BJ (cell line): ENCODE results near the gene LIN7B. TPM values are rescaled to one million over a fixed set of nuclear protein-coding genes. Genes with fewer than 3 reads are reported as not detected.

Experiments
- CTCF ChIA-PET: fragments of 350-600 bp; formaldehyde crosslinking; extraction: SDS; loops from one replicate; lab custom pipeline; 2021; ENCODE audit warnings: antibody characterized with exemption, inconsistent platforms; lab: Yijun Ruan, JAX
- POLR2A ChIA-PET: fragments of 300-600 bp; sonication (Branson Sonifier 250); formaldehyde crosslinking; extraction: SDS; loops from one replicate; lab custom pipeline; 2021; ENCODE audit warnings: antibody characterized with exemption; lab: Charles Lee
- DNase-seq: peaks from one replicate; pipeline ENCODE4 v3.0.0-alpha.2; 2011; ENCODE audit warnings: low read depth
- H3K27me3 ChIP-seq: 2 replicates; pipeline ENCODE4 v1.6.0; 2011; ENCODE audit warnings: low read length; ENCODE audit not compliant: control insufficient read depth, insufficient read depth
- H3K36me3 ChIP-seq: 2 replicates; pipeline ENCODE4 v1.5.1; 2011; ENCODE audit warnings: low read length; ENCODE audit not compliant: control insufficient read depth, insufficient read depth
- H3K4me3 ChIP-seq: 2 replicates; pipeline ENCODE4 v1.5.1; 2011; ENCODE audit warnings: low read depth, mild to moderate bottlenecking, control low read depth, low read length
- CTCF ChIP-seq: IDR thresholded peaks from 2 replicates; pipeline ENCODE4 v1.5.1; 2011; ENCODE audit warnings: low read depth, mild to moderate bottlenecking, control low read depth, inconsistent platforms, low read length, moderate library complexity; ENCODE audit not compliant: insufficient read depth
- polyA plus RNA-seq: library from polyadenylated mRNA; depleted of rRNA; stranded (reverse); fragments of >200 nt; gene quantifications from 2 replicates; pipeline ENCODE4 v1.2.3, GENCODE V29; 2011

The LIN7B gene
- polyA plus RNA-seq, 1 experiment: 9.4 TPM

- POLR2A ChIA-PET: no interaction called here
- H3K4me3 ChIP-seq: no peak overlapping the region
- CTCF ChIA-PET: interaction anchor here (1.0 to 1.4 kb wide), 4 partner anchors 11 to 108 kb away, joined by 3 to 4 read pairs (median 4); no protein-coding TSS in a partner anchor
- DNase-seq: no peak
- H3K36me3 ChIP-seq: no peaks in the 10 kb centered on the region
- TF ChIP-seq CTCF: no peak
- H3K27me3 ChIP-seq: peaks cover 4% of the 10 kb centered on the region; the same call in 1 of the 2 replicates
Observed at GRCh38 chr19:49116544-49116943, 2.4 kb downstream of the LIN7B start.

- ChIA-PET POLR2A (no interaction called here), CTCF (interaction anchor here (0.9 to 2.0 kb wide), 7 partner anchors 10 to 91 kb away, joined by 3 to 6 read pairs (median 4); no protein-coding TSS in a partner anchor)
- H3K4me3 ChIP-seq: peak overlapping the region; percentile 92
- no peak for DNase-seq
- peaks cover 4% of the 10 kb centered on the region; the same call in 1 of the 2 replicates for H3K27me3 ChIP-seq
- H3K36me3 ChIP-seq: no peaks in the 10 kb centered on the region
- no peak for TF ChIP-seq CTCF
Observed at GRCh38 chr19:49117677-49118564, 3.8 kb downstream of the LIN7B start.

- DNase-seq: no peak
- POLR2A ChIA-PET: no interaction called here
- peak; percentile 19; the same call in 1 of the 2 replicates for TF ChIP-seq CTCF
- H3K4me3 ChIP-seq: peak within 1 kb of the TSS; percentile 92
- CTCF ChIA-PET: interaction anchor here (1.8 to 2.0 kb wide), 2 partner anchors 11 to 12 kb away, joined by 4 to 6 read pairs; no protein-coding TSS in a partner anchor
- peaks cover 4% of the 10 kb centered on the region; the same call in 1 of the 2 replicates for H3K27me3 ChIP-seq
- H3K36me3 ChIP-seq: no peaks in the 10 kb centered on the region
Observed at GRCh38 chr19:49118565-49119410, 4.6 kb downstream of the LIN7B start, which contains the start of gene C19orf73. Gene C19orf73 (minus strand): TSS chr19:49119143. CDS start chr19:49119022, 121 bp downstream.

GRCh38 chr19:49119411-49120324, 5.5 kb downstream of the LIN7B start, which contains the start of gene PPFIA3:
Gene PPFIA3 (plus strand): TSS chr19:49119544. CDS start chr19:49127874, 8,330 bp downstream.
- DNase-seq: no peak
- Histone ChIP-seq H3K4me3 (peak within 1 kb of the TSS; percentile 92), H3K27me3 (peaks cover 4% of the 10 kb centered on the region; the same call in 1 of the 2 replicates), H3K36me3 (no peaks in the 10 kb centered on the region)
- TF ChIP-seq CTCF: no peak
- ChIA-PET CTCF (interaction anchor here (0.8 to 2.8 kb wide), 4 partner anchors 15 to 78 kb away, joined by 3 to 9 read pairs (median 4); no protein-coding TSS in a partner anchor), POLR2A (no interaction called here)
